MM.1S (cell line): ENCODE data around the gene SPRED1.

ENCODE experiments used
- DNase-seq: peaks from one replicate; pipeline ENCODE4 v3.0.0-alpha.2; 2015
- H2AFZ ChIP-seq: fragments of 300-600 bp; sonication (generic); 2 replicates; pipeline ENCODE4 v1.6.0; 2016; ENCODE audit warnings: antibody characterized with exemption, low read length
- H3F3A ChIP-seq: fragments of 300-600 bp; sonication (generic); 2 replicates; pipeline ENCODE4 v1.6.1; 2016; ENCODE audit warnings: mild to moderate bottlenecking, antibody characterized with exemption, low read length, moderate library complexity, mixed read lengths; ENCODE audit not compliant: insufficient read depth
- H3K27ac ChIP-seq: fragments of 300-600 bp; sonication (generic); 2 replicates; pipeline ENCODE4 v1.5.1; 2016; ENCODE audit warnings: mild to moderate bottlenecking, low read length
- H3K27me3 ChIP-seq: fragments of 300-600 bp; sonication (generic); replicated peaks from 2 replicates; pipeline ENCODE4 v1.6.0; 2016; ENCODE audit warnings: low read length; ENCODE audit not compliant: insufficient read depth
- H3K36me3 ChIP-seq: fragments of 300-600 bp; sonication (generic); replicated peaks from 2 replicates; pipeline ENCODE4 v1.6.1; 2016; ENCODE audit warnings: mild to moderate bottlenecking, low read length, mixed read lengths; ENCODE audit not compliant: insufficient read depth
- H3K4me1 ChIP-seq: fragments of 300-600 bp; sonication (generic); 2 replicates; pipeline ENCODE4 v1.6.1; 2016; ENCODE audit warnings: low read length, mixed read lengths
- H3K4me2 ChIP-seq: fragments of 300-600 bp; sonication (generic); 2 replicates; pipeline ENCODE4 v1.6.0; 2016; ENCODE audit warnings: low read depth, low read length
- H3K4me3 ChIP-seq: fragments of 300-600 bp; sonication (generic); 2 replicates; pipeline ENCODE4 v1.5.1; 2016; ENCODE audit warnings: low read length, mixed read lengths
- H3K79me2 ChIP-seq: fragments of 300-600 bp; sonication (generic); 2 replicates; pipeline ENCODE4 v1.6.1; 2016; ENCODE audit warnings: mixed run types, low read length, mixed read lengths
- H3K9ac ChIP-seq: fragments of 300-600 bp; sonication (generic); 2 replicates; pipeline ENCODE4 v1.6.1; 2016; ENCODE audit warnings: low read length, mixed read lengths
- H3K9me2 ChIP-seq: fragments of 300-600 bp; sonication (generic); replicated peaks from 2 replicates; pipeline ENCODE4 v1.6.1; 2016; ENCODE audit warnings: mild to moderate bottlenecking, low read length, mixed read lengths; ENCODE audit not compliant: insufficient read depth
- H3K9me3 ChIP-seq: fragments of 300-600 bp; sonication (generic); replicated peaks from 2 replicates; pipeline ENCODE4 v1.6.1; 2016; ENCODE audit warnings: mild to moderate bottlenecking, low read length, mixed read lengths; ENCODE audit not compliant: insufficient read depth
- H4K20me1 ChIP-seq: fragments of 300-600 bp; sonication (generic); 2 replicates; pipeline ENCODE4 v1.6.1; 2016; ENCODE audit warnings: mild to moderate bottlenecking, low read length, moderate library complexity, mixed read lengths; ENCODE audit not compliant: insufficient read depth
- CTCF ChIP-seq: fragments of 300-600 bp; sonication (generic); IDR thresholded peaks from 2 replicates; pipeline ENCODE4 v1.5.1; 2016; ENCODE audit warnings: antibody characterized with exemption, low read length, mixed read lengths
- EZH2 ChIP-seq: fragments of 300-600 bp; sonication (generic); optimal IDR thresholded peaks from 2 replicates; pipeline ENCODE3; 2017; ENCODE audit warnings: low read depth, mild to moderate bottlenecking, antibody characterized with exemption, low read length, mixed read lengths
- EZH2phosphoT487 ChIP-seq: fragments of 300-600 bp; sonication (generic); IDR thresholded peaks from 2 replicates; pipeline ENCODE4 v1.6.1; 2018; ENCODE audit warnings: antibody characterized with exemption, low read length

The SPRED1 gene

DNA sequence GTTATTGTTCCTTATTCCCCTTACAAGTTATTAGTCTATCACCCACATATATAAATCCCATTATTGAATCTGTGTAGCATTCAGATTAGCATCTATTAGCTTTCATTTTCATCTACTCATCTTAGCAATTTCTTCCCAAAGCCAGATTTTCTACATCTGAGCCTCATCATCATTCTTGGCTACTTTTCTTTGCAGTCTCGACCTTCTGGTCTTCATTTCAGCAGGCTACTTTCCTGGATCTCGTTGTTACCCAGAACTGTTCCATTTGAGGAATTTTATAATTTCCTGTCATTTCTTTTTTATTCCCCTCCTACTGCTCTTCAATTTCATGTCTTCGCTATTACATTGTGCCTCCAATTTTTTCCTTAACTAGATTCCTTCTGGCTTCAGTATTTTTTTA lies 51.8 kb downstream of the SPRED1 start:
- H4K20me1 ChIP-seq = no peaks in the 10 kb centered on the region
- no peaks in the 10 kb centered on the region for H3K4me1 ChIP-seq
- 0 out of 2 replicates have a peak, but pooled peaks cover 4% of the 10 kb centered on the region for H3K36me3 ChIP-seq
- H3K9ac ChIP-seq = no peak overlapping the region
- no peak overlapping the region for H3K27ac ChIP-seq
- H3K9me2 ChIP-seq = no peaks in the 10 kb centered on the region
- no peak overlapping the region for H3K4me2 ChIP-seq
- H3F3A ChIP-seq = no peaks in the 10 kb centered on the region
- H3K4me3 ChIP-seq = no peak overlapping the region
- peaks cover 31% of the 10 kb centered on the region for H3K79me2 ChIP-seq
- no peak overlapping the region for H2AFZ ChIP-seq
- H3K27me3 ChIP-seq = no peaks in the 10 kb centered on the region
- TF ChIP-seq EZH2 (no peak), EZH2phosphoT487 (no peak), CTCF (no peak)
- H3K9me3 ChIP-seq = no peaks in the 10 kb centered on the region
- DNase-seq = no peak

- Histone ChIP-seq H3F3A (no peaks in the 10 kb centered on the region), H3K36me3 (no peaks in the 10 kb centered on the region), H3K4me1 (no peaks in the 10 kb centered on the region), H3K27me3 (no peaks in the 10 kb centered on the region), H4K20me1 (0 out of 2 replicates have a peak, but pooled peaks cover 3% of the 10 kb centered on the region), H3K27ac (no peak overlapping the region), H3K79me2 (peaks cover 41% of the 10 kb centered on the region; the same call in 1 of the 2 replicates), H3K9ac (no peak overlapping the region), H2AFZ (no peak overlapping the region), H3K9me2 (no peaks in the 10 kb centered on the region), H3K4me2 (no peak overlapping the region), H3K4me3 (no peak overlapping the region), H3K9me3 (no peaks in the 10 kb centered on the region)
- no peak for DNase-seq
- TF ChIP-seq CTCF = no peak
These were observed 54.6 kb downstream of the SPRED1 start for GRCh38 chr15:38307251-38307650.

GRCh38 chr15:38307861-38308641 lies 55.4 kb downstream of the SPRED1 start:
- H3K4me2 ChIP-seq = no peak overlapping the region
- no peak overlapping the region for H3K27ac ChIP-seq
- peaks cover 47% of the 10 kb centered on the region for H3K79me2 ChIP-seq
- no peak for DNase-seq
- H3K27me3 ChIP-seq = no peaks in the 10 kb centered on the region
- H3K9me2 ChIP-seq = no peaks in the 10 kb centered on the region
- H3K9me3 ChIP-seq = no peaks in the 10 kb centered on the region
- H3K4me1 ChIP-seq = no peaks in the 10 kb centered on the region
- no peak overlapping the region for H3K9ac ChIP-seq
- no peaks in the 10 kb centered on the region for H3F3A ChIP-seq
- TF ChIP-seq CTCF = no peak
- H3K4me3 ChIP-seq = no peak overlapping the region
- H4K20me1 ChIP-seq = 0 out of 2 replicates have a peak, but pooled peaks cover 3% of the 10 kb centered on the region
- H3K36me3 ChIP-seq = no peaks in the 10 kb centered on the region
- no peak overlapping the region for H2AFZ ChIP-seq
